Measurements from ENCODE around the gene CSRNP3. TPM values are rescaled to one million over a fixed set of nuclear protein-coding genes. Genes with fewer than 3 reads are reported as not detected.

Gene CSRNP3
- total RNA-seq, 2 donors from 2014 or later = not detected

DNA sequence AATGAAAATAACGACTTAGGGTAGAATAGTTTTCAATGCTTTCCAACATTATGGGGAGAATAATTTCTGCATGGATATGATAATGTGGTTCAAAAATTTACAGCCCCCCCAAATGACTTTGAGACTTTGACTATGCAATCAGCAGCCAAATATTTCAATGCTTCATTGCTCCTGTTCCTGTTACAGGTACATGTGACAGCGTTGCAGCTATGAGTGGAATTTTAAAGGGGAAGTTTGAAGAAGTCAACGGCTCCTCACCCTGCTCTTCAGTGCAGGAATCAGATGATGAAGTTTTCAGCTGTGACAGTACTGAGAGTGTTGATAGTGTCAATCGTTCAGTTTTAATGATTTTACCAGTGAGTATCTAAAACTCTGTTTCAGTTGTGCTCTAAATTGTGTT lies 25.1 kb downstream of the CSRNP3 start:
- Mint-ChIP-seq H3K27me3 (peaks cover 0 to 8% of the 10 kb centered on the region in 2 donors), H3K4me1 (ENCODE audit: low read depth in 2 of 2) (no peaks in the 10 kb centered on the region), H3K9me3 (no peaks in the 10 kb centered on the region), H3K27ac (no peak overlapping the region), H3K4me3 (no peak overlapping the region), H3K36me3 (no peaks in the 10 kb centered on the region)
- DNase-seq (ENCODE audit: low spot score) (no peak), ATAC-seq (no peak)

DNA sequence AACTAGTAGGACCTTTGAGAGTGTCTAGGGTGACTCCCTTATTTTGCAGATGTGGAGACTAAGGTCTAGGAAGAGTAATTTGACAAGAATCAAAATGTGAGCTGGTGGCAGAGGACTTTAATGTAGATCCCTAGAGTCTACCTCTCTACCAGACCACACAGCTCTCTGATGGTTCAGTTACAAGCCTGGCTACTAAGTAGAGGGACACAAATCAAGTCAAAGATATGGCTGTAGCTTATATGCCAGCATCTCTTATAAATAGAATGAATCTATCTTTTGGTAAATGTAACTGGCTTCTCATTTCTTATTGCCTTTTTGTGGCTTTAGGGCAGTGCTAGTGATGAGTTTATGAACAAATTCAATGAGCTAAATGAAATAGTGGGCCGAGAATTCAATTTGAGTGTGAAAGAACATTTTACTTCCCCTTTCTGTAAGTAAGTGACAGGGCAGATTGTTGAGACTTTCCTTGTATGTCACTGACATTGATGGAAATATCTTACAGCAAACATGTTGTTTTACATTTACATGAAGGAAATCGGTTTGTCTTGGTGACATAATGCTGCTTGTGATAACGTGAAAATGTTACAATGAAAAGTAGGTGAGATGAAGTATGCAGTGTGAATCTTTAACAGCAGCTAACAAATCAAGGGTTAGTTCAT lies 28.3 kb downstream of the CSRNP3 start:
- no peaks in the 10 kb centered on the region for H3K9me3 Mint-ChIP-seq
- no peaks in the 10 kb centered on the region for H3K4me1 Mint-ChIP-seq (ENCODE audit: low read depth in 2 of 2)
- H3K36me3 Mint-ChIP-seq = no peaks in the 10 kb centered on the region
- H3K4me3 Mint-ChIP-seq = no peak overlapping the region
- peaks cover 3 to 16% of the 10 kb centered on the region in 2 donors for H3K27me3 Mint-ChIP-seq
- no peak for DNase-seq (ENCODE audit: low spot score)
- no peak overlapping the region for H3K27ac Mint-ChIP-seq
- ATAC-seq = no peak

DNA sequence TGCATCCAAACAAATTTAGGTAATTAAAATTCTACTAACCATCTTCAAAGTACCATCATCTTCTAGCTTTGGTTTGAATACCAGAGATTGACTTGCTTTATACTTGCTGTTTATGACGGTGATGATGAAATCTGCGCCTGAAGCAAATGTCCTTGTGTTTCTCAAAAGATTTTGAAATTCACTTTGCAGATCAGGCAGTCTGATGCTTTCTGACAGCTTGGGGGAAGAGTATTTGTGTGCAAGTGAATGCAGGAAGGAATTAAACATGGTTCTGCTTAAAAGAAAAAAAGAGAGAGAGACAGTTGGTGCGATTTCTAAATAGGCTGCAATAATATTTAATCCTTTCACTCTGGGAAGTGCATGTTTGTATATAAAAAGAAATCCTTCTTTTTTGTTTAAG lies 29.6 kb downstream of the CSRNP3 start:
- Mint-ChIP-seq H3K4me3 (no peak overlapping the region), H3K4me1 (ENCODE audit: low read depth in 2 of 2) (no peaks in the 10 kb centered on the region), H3K9me3 (no peaks in the 10 kb centered on the region), H3K27ac (no peak overlapping the region), H3K27me3 (peaks cover 3 to 18% of the 10 kb centered on the region in 2 donors), H3K36me3 (no peaks in the 10 kb centered on the region)
- DNase-seq (ENCODE audit: low spot score) (no peak), ATAC-seq (no peak)

DNA sequence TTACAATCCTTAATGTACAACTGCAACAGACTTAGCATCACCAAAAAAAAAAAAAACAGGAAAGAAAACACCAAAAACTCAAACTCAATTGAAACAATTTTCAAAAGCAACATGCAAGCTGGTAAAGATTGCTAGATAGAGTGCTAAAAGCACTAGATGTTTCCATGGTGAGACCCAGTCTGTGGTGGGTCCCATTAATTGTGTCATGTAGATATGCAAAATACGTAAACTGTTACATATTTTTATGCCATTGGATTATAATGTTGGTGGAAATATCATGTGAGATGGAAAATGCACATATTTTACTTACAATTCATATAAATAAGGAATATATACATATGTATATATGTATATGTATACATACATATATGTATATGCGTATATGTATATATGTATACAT lies 30.5 kb downstream of the CSRNP3 start:
- no peak for DNase-seq (ENCODE audit: low spot score)
- H3K9me3 Mint-ChIP-seq = no peaks in the 10 kb centered on the region

DNA sequence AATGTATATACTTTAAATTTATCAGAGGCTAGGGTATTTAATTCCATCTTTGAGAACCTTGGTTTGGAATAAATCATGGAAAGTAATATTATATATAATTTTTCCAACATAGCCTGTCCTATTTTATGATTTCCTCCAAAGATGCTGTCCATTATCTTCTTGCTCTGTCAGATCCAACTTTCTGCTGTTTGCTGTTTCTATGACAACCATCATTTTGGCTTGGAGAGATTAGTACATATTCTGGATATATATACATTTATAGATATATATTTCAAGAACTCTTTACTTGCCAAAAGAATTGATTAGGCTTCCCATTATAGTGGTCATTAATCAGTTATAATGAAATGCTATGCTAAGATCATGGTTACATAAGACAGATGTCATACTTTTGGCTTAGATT lies 31.3 kb downstream of the CSRNP3 start:
- no peak for ATAC-seq
- Mint-ChIP-seq H3K9me3 (no peaks in the 10 kb centered on the region), H3K27ac (no peak overlapping the region), H3K27me3 (peaks cover 3 to 18% of the 10 kb centered on the region in 2 donors), H3K36me3 (no peaks in the 10 kb centered on the region), H3K4me1 (ENCODE audit: low read depth in 2 of 2) (no peaks in the 10 kb centered on the region), H3K4me3 (no peak overlapping the region)
- no peak for DNase-seq (ENCODE audit: low spot score)

More for the DNA sequence above, 30.5 kb downstream of the CSRNP3 start:
- Mint-ChIP-seq H3K27ac (no peak overlapping the region), H3K36me3 (no peaks in the 10 kb centered on the region), H3K27me3 (peaks cover 3 to 18% of the 10 kb centered on the region in 2 donors), H3K4me3 (no peak overlapping the region), H3K4me1 (ENCODE audit: low read depth in 2 of 2) (no peaks in the 10 kb centered on the region)
- ATAC-seq = no peak

DNA sequence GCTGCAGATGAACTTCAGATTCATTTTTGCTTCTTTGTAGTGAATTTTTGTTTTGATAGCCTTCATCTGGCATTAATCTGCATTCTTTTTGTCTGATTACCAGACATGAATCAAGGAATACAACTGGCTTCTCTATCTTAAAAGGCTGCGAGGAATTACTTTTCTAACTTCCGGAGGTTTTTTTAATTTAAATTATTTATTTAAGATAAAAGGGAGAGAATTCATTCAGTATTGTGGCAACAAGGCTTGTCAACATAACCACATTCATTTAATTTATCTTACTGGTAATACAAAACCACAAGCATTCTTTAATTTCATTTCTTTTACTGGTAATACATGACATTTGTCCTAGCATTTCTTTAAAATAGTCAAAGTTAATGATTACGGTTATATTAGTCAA lies 36.0 kb downstream of the CSRNP3 start:
- Mint-ChIP-seq H3K9me3 (no peaks in the 10 kb centered on the region), H3K27ac (no peak overlapping the region), H3K36me3 (no peaks in the 10 kb centered on the region), H3K27me3 (peaks cover 3 to 7% of the 10 kb centered on the region in 2 donors), H3K4me1 (ENCODE audit: low read depth in 2 of 2) (no peaks in the 10 kb centered on the region), H3K4me3 (no peak overlapping the region)
- no peak for ATAC-seq
- no peak for DNase-seq (ENCODE audit: low spot score)

DNA sequence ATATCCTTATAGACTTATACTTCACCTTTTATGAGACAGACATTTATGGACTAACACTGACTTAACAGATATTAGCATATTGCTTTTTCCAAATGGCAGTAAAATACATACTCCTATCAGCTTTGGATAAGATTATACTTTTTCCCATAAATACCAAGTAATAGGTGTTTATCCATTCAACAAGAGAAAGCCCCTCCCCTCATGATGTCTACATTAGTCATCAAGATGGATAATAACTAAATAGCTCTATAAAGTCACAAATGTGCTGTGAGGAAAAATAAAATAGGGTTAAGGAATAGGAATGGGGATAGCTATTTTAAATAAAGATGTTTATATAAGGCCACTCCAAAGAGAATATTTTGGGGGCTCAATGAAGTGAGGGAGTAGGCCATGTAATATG lies 39.4 kb downstream of the CSRNP3 start:
- no peaks in the 10 kb centered on the region for H3K4me1 Mint-ChIP-seq (ENCODE audit: low read depth in 2 of 2)
- H3K27ac Mint-ChIP-seq = no peak overlapping the region
- no peak for ATAC-seq
- H3K4me3 Mint-ChIP-seq = no peak overlapping the region
- no peaks in the 10 kb centered on the region for H3K9me3 Mint-ChIP-seq
- H3K36me3 Mint-ChIP-seq = no peaks in the 10 kb centered on the region
- no peak for DNase-seq (ENCODE audit: low spot score)
- no peaks in the 10 kb centered on the region for H3K27me3 Mint-ChIP-seq

DNA sequence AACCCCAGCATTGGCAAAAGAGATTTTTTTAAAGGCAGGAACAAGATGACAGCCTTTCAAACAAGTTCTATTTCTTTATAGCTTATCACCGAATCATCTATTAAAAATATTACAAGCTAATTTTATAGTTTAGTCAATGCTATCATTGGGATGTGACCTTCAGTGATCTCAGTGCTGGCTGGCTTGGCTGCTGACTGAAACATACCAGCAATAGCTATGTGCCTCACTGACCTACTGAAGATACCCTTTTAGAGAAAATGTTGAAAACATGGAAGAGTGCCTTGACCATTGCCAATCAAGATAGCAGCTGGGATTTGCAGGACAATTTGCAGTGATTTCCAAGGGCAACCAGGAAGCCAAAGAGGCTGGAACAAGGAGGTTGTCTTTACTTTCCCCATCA lies 44.0 kb downstream of the CSRNP3 start:
- DNase-seq (ENCODE audit: low spot score) = no peak
- H3K4me3 Mint-ChIP-seq = no peak overlapping the region
- no peak overlapping the region for H3K27ac Mint-ChIP-seq
- H3K36me3 Mint-ChIP-seq = no peaks in the 10 kb centered on the region
- ATAC-seq = no peak
- no peaks in the 10 kb centered on the region for H3K9me3 Mint-ChIP-seq
- peaks cover 0 to 2% of the 10 kb centered on the region in 2 donors for H3K27me3 Mint-ChIP-seq
- no peaks in the 10 kb centered on the region for H3K4me1 Mint-ChIP-seq (ENCODE audit: low read depth in 2 of 2)

DNA sequence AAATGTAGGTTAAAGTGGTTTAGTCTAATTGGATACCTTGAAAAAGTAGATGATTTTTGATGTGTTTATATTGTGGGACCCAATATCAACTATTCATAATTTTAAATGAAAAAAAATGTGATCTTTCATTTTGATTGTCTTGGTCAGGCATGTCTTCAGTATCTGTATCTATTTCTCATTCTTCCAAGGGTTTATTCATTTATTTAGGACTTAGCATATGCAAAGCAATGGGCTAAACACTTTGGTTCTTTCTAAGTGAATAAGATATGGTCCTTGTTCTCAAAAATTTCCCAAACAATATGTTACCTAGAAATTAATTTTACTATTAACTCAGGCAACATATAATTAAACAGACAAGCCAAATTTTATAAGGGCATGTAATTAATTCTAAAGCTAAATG lies 49.1 kb downstream of the CSRNP3 start:
- no peak for DNase-seq (ENCODE audit: low spot score)
- Mint-ChIP-seq H3K27me3 (peaks cover 0 to 2% of the 10 kb centered on the region in 2 donors), H3K9me3 (no peaks in the 10 kb centered on the region), H3K4me1 (ENCODE audit: low read depth in 2 of 2) (no peaks in the 10 kb centered on the region), H3K4me3 (no peak overlapping the region), H3K36me3 (no peaks in the 10 kb centered on the region), H3K27ac (no peak overlapping the region)
- ATAC-seq = no peak

DNA sequence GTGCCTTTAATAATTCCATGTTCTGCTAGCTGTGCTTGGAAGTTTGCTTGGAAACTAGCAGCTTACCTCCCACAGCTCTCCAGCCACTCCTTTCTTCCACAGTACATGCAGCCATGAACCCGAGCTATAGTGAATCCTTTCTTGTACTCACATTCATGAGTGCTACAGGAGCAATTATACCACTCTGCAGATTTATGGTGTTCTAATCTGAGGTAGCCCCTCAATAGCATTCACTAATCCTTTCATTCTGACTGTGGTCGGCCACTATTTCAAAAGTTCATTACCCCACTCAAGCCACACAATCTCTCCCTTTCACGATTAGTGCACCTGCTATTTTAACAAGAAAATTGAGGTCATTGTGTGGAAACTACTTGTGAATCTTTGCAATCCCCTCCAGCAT lies 53.2 kb downstream of the CSRNP3 start:
- H3K9me3 Mint-ChIP-seq = no peaks in the 10 kb centered on the region
- no peak overlapping the region for H3K27ac Mint-ChIP-seq

DNA sequence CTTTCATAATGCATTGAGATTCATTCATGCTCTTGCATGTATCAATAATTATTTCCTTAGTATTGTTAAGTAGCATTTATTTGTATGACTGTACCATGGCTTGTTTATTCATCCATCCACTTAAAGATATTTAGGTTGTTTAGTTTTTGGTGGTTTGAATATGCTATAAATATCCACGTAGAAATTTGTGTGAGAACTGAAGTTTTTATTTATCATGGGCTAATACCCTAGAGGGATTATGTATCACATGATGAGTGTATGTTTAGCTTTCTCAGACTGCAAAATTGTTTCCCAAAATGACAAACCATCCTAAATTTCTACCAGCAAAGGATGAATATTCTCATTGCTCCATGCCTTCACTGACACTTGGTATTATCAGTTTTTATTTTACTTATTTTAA lies 55.2 kb downstream of the CSRNP3 start:
- DNase-seq (ENCODE audit: low spot score) (no peak), ATAC-seq (no peak)
- Mint-ChIP-seq H3K36me3 (no peaks in the 10 kb centered on the region), H3K4me1 (ENCODE audit: low read depth in 2 of 2) (no peaks in the 10 kb centered on the region), H3K27ac (no peak overlapping the region), H3K27me3 (peaks cover 0 to 4% of the 10 kb centered on the region in 2 donors), H3K9me3 (no peaks in the 10 kb centered on the region), H3K4me3 (no peak overlapping the region)

More for the DNA sequence above, 53.2 kb downstream of the CSRNP3 start:
- Mint-ChIP-seq H3K27me3 (no peaks in the 10 kb centered on the region), H3K4me1 (ENCODE audit: low read depth in 2 of 2) (no peaks in the 10 kb centered on the region), H3K4me3 (no peak overlapping the region), H3K36me3 (no peaks in the 10 kb centered on the region)
- ATAC-seq = no peak
- no peak for DNase-seq (ENCODE audit: low spot score)

DNA sequence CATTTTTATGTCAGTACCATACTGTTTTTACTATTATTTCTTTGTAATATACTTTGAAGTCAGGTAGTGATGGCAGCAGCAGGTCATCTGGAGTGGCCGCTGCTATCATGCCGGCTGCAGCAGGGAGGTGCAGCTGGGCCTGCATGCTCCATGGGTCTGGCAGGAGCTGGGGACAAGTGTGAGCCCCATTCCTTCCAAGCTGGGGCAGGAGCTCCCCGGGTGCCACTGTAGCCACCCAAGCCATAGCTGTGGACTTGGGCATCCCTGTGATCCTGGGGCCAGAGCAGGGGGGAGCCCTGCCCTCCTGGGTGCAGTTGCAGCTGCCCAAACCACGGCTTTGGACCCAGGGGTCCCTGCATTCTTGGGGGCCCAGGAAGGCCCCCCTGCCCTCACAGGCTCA lies 59.2 kb downstream of the CSRNP3 start:
- Mint-ChIP-seq H3K36me3 (peaks cover 4% of the 10 kb centered on the region), H3K27me3 (peaks cover 9 to 10% of the 10 kb centered on the region in 2 donors), H3K4me3 (no peak overlapping the region), H3K4me1 (ENCODE audit: low read depth in 2 of 2) (no peaks in the 10 kb centered on the region), H3K27ac (no peak overlapping the region), H3K9me3 (peaks cover 5% of the 10 kb centered on the region)
- ATAC-seq (no peak), DNase-seq (ENCODE audit: low spot score) (no peak)

DNA sequence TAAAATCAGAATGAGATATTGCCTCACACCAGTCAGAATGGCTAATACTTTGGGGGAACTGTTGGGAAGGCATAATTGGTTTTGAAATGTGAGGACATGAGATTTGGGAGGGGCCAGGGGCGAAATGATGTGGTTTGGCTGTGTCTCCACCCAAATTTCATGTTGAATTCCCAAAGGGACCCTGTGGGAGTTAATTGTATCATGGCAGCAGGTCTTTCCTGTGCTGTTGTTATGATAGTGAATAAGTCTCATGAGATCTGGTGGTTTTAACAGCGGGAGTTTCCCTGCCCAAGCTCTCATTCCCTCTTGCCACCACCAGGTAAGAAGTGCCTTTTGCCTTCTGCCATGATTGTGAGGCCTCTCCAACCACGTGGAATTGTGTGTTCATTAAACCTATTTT lies 59.6 kb downstream of the CSRNP3 start:
- H3K4me3 Mint-ChIP-seq = no peak overlapping the region
- peaks cover 4% of the 10 kb centered on the region for H3K36me3 Mint-ChIP-seq
- ATAC-seq = no peak
- H3K4me1 Mint-ChIP-seq (ENCODE audit: low read depth in 2 of 2) = no peaks in the 10 kb centered on the region
- DNase-seq (ENCODE audit: low spot score) = no peak
- H3K27me3 Mint-ChIP-seq = peaks cover 9 to 10% of the 10 kb centered on the region in 2 donors
- no peak overlapping the region for H3K27ac Mint-ChIP-seq
- peaks cover 5% of the 10 kb centered on the region for H3K9me3 Mint-ChIP-seq

DNA sequence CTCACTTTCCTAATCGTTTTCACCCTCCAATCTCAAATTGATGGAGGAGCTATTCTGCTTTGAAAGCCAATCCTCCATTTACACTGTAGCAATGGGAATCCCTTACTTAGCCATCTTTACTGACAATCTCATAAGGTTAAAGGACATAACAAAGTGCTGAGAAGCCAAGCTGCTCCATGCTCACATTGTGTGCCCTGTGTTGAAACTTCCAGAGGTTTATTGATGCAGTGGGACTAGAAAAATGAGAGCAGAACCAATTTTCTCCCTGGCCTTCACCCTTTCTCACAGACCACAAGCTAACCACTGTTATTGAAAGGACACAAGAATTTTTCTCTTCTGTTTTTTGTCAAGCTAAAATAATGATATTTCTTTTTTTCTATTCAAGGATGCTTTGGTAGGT lies 63.8 kb downstream of the CSRNP3 start:
- ATAC-seq (no peak), DNase-seq (ENCODE audit: low spot score) (no peak)
- peaks cover 10% of the 10 kb centered on the region in 2 donors for H3K27me3 Mint-ChIP-seq
- peaks cover 4% of the 10 kb centered on the region for H3K36me3 Mint-ChIP-seq
- H3K9me3 Mint-ChIP-seq = peaks cover 5% of the 10 kb centered on the region
- H3K4me1 Mint-ChIP-seq (ENCODE audit: low read depth in 2 of 2) = no peaks in the 10 kb centered on the region
- H3K27ac Mint-ChIP-seq = no peak overlapping the region
- no peak overlapping the region for H3K4me3 Mint-ChIP-seq

DNA sequence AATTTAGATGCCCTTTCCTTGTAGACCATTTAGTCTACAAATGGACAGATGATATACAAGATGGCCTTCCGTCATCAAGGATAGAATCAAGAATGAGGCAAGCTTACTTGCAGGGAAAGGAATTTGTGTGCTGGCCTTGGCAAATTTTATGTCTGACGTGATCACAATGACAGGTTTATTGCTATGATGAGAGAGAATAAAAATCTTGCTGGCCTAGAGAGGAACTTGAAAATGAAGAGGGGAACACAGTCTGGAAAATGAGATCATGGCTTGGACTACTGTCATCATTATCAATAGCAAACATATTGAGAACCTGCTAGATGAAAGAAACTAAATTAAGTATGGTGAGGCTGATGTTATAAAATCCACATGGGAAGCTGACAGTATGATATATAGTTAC lies 66.0 kb downstream of the CSRNP3 start:
- peaks cover 5% of the 10 kb centered on the region for H3K9me3 Mint-ChIP-seq

More for the DNA sequence above, 66.0 kb downstream of the CSRNP3 start:
- H3K4me3 Mint-ChIP-seq = no peak overlapping the region
- peaks cover 9 to 12% of the 10 kb centered on the region in 2 donors for H3K27me3 Mint-ChIP-seq
- H3K36me3 Mint-ChIP-seq = peaks cover 4% of the 10 kb centered on the region
- no peak overlapping the region for H3K27ac Mint-ChIP-seq
- DNase-seq (ENCODE audit: low spot score) = no peak
- ATAC-seq = no peak
- no peaks in the 10 kb centered on the region for H3K4me1 Mint-ChIP-seq (ENCODE audit: low read depth in 2 of 2)

Data from natural killer cell treated with Interleukin-12 subunit alpha and Interleukin-12 subunit beta and Interleukin-15 and Interleukin-18, amount 100 ng/mL, for 72 hours (primary cell).